Nasal cavity respiratory epithelium epithelial cell of viscerocranial mucosa (primary cell): Measurements from ENCODE around the gene CCDC102A. TPM values are rescaled to one million over a fixed set of nuclear protein-coding genes. Genes with fewer than 3 reads are reported as not detected.

Experiments used
- total RNA-seq: library from RNA; depleted of rRNA; stranded (reverse); fragments of >200 nt; gene quantifications from 2 replicates; pipeline ENCODE4 v1.2.3, GENCODE V29; 2014

CCDC102A gene
- total RNA-seq = 1.4 and 5.0 TPM in 2 replicates

GRCh38 chr16:57536306-57537193 lies at the start of gene CCDC102A:
Gene CCDC102A (minus strand): TSS chr16:57536571. CDS start chr16:57529177, 7,394 bp downstream.

GRCh38 chr16:57485916-57486857 lies 50.2 kb downstream of the CCDC102A start, which contains the start of gene DOK4:
Gene DOK4 (minus strand): TSS chr16:57486493. CDS start chr16:57479507, 6,986 bp downstream.

GRCh38 chr16:57462209-57462977 lies 74.0 kb downstream of the CCDC102A start, which contains the start of gene POLR2C:
Gene POLR2C (plus strand): TSS chr16:57462679. CDS start chr16:57462725, 46 bp downstream.

Other genes with a start within 250 kb of the CCDC102A start
- gene CCL22, start 177.8 kb downstream of the CCDC102A start, total RNA-seq = 0.36 TPM in 1 of 2 replicates, not detected in the other
- under 0.01 and 1.4 TPM in 2 replicates for gene CX3CL1, start 164.1 kb downstream of the CCDC102A start, total RNA-seq
- gene CCL17, start 131.8 kb downstream of the CCDC102A start, total RNA-seq = not detected in 2 replicates
- gene CIAPIN1, start 89.2 kb downstream of the CCDC102A start, total RNA-seq = 60.6 and 81.7 TPM in 2 replicates
- gene COQ9, start 89.1 kb downstream of the CCDC102A start, total RNA-seq = 54.3 and 57.7 TPM in 2 replicates
- gene POLR2C, start 73.9 kb downstream of the CCDC102A start, total RNA-seq = 101 and 122 TPM in 2 replicates
- 17.4 and 19.3 TPM in 2 replicates for gene DOK4, start 50.1 kb downstream of the CCDC102A start, total RNA-seq
- gene ADGRG5, start 6.1 kb upstream of the CCDC102A start, total RNA-seq = 0.07 TPM in 1 of 2 replicates, not detected in the other
- 29.7 and 217 TPM in 2 replicates for gene ADGRG1, start 92.1 kb upstream of the CCDC102A start, total RNA-seq
- 0.07 TPM in 1 of 2 replicates, not detected in the other for gene ADGRG3, start 131.7 kb upstream of the CCDC102A start, total RNA-seq
- under 0.01 TPM in 1 of 2 replicates, not detected in the other for gene DRC7, start 158.2 kb upstream of the CCDC102A start, total RNA-seq
- gene KATNB1, start 199.2 kb upstream of the CCDC102A start, total RNA-seq = 31.4 and 33.2 TPM in 2 replicates